ENCODE data around the gene ATP5F1E. TPM values are rescaled to one million over a fixed set of nuclear protein-coding genes. Genes with fewer than 3 reads are reported as not detected.

The ATP5F1E gene
- total RNA-seq, 1 donor from 2014 or later, result 66.7 TPM

DNA sequence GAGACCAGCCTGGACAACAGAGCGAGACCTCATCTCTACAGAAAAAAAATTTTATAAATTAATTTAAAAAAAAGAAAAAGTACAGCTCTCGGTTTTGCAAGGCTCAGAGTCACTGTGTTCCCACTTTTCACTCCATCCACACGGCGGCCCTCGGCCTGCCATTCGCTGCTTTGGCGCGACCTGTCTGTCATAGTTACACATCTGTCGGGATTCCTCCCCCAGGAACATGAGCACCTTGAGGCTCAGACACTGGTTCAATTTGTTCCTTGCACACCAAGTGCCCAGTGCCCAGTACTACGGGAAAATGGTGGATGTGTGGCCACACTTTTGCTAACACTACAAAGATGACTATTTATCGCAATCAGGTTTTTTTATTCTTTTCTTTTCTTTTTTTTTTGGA, 33.5 kb downstream of the ATP5F1E start:
- H3K4me1 Mint-ChIP-seq (ENCODE audit: unreplicated experiment), result no peaks in the 10 kb centered on the region
- TF ChIP-seq, protein P1, sequence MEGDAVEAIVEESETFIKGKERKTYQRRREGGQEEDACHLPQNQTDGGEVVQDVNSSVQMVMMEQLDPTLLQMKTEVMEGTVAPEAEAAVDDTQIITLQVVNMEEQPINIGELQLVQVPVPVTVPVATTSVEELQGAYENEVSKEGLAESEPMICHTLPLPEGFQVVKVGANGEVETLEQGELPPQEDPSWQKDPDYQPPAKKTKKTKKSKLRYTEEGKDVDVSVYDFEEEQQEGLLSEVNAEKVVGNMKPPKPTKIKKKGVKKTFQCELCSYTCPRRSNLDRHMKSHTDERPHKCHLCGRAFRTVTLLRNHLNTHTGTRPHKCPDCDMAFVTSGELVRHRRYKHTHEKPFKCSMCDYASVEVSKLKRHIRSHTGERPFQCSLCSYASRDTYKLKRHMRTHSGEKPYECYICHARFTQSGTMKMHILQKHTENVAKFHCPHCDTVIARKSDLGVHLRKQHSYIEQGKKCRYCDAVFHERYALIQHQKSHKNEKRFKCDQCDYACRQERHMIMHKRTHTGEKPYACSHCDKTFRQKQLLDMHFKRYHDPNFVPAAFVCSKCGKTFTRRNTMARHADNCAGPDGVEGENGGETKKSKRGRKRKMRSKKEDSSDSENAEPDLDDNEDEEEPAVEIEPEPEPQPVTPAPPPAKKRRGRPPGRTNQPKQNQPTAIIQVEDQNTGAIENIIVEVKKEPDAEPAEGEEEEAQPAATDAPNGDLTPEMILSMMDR (IDR thresholded peaks at IDR 0.05), result no peak
- H3K36me3 Mint-ChIP-seq (ENCODE audit: unreplicated experiment), result peaks cover 17% of the 10 kb centered on the region
- H3K4me3 Mint-ChIP-seq (ENCODE audit: unreplicated experiment), result no peak overlapping the region
- H3K9me3 Mint-ChIP-seq (ENCODE audit: unreplicated experiment), result no peaks in the 10 kb centered on the region
- no peaks in the 10 kb centered on the region for H3K27me3 Mint-ChIP-seq (ENCODE audit: unreplicated experiment)
- no peak overlapping the region for H3K27ac Mint-ChIP-seq (ENCODE audit: unreplicated experiment)
- no peak for DNase-seq (ENCODE audit: extremely low spot score, unreplicated experiment)

DNA sequence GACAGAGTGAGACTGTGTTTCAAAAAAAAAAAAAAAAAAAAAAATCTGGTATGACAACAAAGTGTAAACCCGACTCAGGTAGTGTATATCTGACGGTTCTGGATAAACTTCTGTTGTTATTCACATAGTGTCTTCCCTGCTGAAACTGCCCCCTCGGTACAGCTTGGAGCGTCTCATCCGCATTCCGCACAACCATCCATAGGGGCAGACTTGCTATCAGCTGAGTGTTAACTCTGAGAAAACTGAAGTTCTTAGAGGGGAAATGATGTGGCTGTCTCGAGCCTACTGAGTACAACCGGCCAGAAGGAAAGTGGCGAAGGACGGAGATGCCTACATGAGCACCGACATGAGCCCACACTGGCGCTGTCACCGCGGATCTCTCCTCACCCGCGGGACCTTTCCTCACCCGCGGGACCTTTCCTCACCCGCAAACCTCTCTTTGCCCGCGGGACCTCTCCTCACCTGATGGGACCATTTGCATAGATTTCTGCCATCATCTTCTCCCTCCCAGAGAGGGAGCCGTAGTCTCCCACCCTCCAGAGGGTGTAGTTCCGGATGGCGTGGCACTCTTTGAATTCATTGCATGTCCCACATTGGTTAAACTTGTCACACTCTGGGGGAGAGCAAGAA, 34.9 kb downstream of the ATP5F1E start:
- H3K4me3 Mint-ChIP-seq (ENCODE audit: unreplicated experiment), result no peak overlapping the region

DNA sequence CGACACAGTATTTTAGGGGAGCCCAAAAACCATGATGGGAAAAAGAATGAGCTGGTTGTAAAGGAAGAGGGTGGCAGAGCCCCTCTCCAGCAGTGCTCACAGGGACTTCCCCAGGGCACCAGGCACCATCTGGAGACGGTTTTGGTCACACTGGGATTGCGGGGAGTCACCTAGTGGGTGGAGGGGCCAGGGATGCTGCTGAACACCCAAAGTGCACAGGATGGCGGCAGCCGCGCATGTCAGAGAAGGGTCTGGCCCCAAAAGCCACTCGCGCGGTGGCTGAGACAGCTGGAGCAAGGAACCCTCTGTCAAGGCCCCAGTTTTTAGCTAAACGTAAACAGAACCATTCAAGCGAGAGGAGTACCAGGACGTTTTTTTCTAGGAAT, 35.9 kb downstream of the ATP5F1E start:
- Mint-ChIP-seq H3K4me3 (ENCODE audit: unreplicated experiment) (no peak overlapping the region), H3K27me3 (ENCODE audit: unreplicated experiment) (no peaks in the 10 kb centered on the region), H3K36me3 (ENCODE audit: unreplicated experiment) (peaks cover 29% of the 10 kb centered on the region), H3K9me3 (ENCODE audit: unreplicated experiment) (no peaks in the 10 kb centered on the region), H3K27ac (ENCODE audit: unreplicated experiment) (no peak overlapping the region), H3K4me1 (ENCODE audit: unreplicated experiment) (no peaks in the 10 kb centered on the region)
- no peak for DNase-seq (ENCODE audit: extremely low spot score, unreplicated experiment)
- TF ChIP-seq, protein P1 (IDR thresholded peaks at IDR 0.05), result no peak

More for the DNA sequence above, 34.9 kb downstream of the ATP5F1E start:
- TF ChIP-seq, protein P1 (IDR thresholded peaks at IDR 0.05), result no peak
- Mint-ChIP-seq H3K27ac (ENCODE audit: unreplicated experiment) (no peak overlapping the region), H3K27me3 (ENCODE audit: unreplicated experiment) (no peaks in the 10 kb centered on the region), H3K4me1 (ENCODE audit: unreplicated experiment) (no peaks in the 10 kb centered on the region), H3K9me3 (ENCODE audit: unreplicated experiment) (no peaks in the 10 kb centered on the region), H3K36me3 (ENCODE audit: unreplicated experiment) (peaks cover 21% of the 10 kb centered on the region)
- DNase-seq (ENCODE audit: extremely low spot score, unreplicated experiment), result no peak

DNA sequence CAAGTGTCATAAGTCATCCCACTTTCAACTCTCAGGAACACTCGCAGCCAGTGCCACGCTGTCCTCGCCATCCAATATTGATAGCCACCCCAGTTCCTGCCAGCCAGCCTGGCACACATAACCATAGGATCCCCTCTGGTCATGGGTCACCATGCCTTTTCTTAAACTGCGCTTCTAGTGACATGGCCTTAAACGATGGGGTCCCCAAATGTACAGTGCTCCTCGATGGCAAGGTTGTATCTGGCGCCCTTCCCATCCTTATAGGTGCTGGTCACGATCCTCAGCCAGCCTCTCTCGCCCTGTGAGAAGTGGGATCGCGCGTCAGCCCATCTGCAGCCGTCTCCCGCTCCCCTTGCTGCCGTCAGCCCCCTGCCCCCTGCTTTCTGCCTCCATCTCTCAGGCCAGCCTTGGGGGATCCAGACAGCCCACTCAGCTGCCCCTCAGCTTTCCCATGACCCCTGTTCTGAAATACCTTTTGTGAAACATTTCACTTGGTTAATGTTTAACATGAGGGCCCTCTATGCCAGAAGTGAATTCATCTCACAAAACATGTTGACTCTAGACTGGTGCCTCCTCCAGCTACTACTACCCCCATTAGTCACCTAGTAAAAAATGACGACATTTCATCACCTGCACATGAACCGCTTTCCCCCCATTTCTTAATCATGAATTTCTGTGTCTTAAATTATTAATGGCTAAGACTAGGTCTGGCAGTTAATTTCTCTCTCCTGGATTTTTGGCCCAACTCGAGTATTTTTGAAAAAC, 36.5 kb downstream of the ATP5F1E start:
- no peak for DNase-seq (ENCODE audit: extremely low spot score, unreplicated experiment)
- Mint-ChIP-seq H3K27ac (ENCODE audit: unreplicated experiment) (no peak overlapping the region), H3K4me1 (ENCODE audit: unreplicated experiment) (no peaks in the 10 kb centered on the region)

More for the DNA sequence above, 36.5 kb downstream of the ATP5F1E start:
- no peak overlapping the region for H3K4me3 Mint-ChIP-seq (ENCODE audit: unreplicated experiment)
- TF ChIP-seq, protein P1 (IDR thresholded peaks at IDR 0.05), result no peak
- no peaks in the 10 kb centered on the region for H3K9me3 Mint-ChIP-seq (ENCODE audit: unreplicated experiment)
- H3K27me3 Mint-ChIP-seq (ENCODE audit: unreplicated experiment), result no peaks in the 10 kb centered on the region
- H3K36me3 Mint-ChIP-seq (ENCODE audit: unreplicated experiment), result peaks cover 34% of the 10 kb centered on the region
